Peyer's patch (tissue), 4 donors: ENCODE data around the gene ENO4.

Source experiments
- CTCF ChIP-seq, 6 experiments: fragments of 450-650 bp in 4 of 6; fragments of 200-600 bp in 2 of 6; sonication (generic) in 1 of 6; IDR thresholded peaks; one replicate each; pipeline ENCODE4 v1.5.1; 2017 to 2019; ENCODE audit warnings: antibody characterized with exemption in 6 of 6, mild to moderate bottlenecking in 3 of 6, moderate library complexity in 1 of 6
- POLR2A ChIP-seq, 2 donors: fragments of 450-650 bp; IDR thresholded peaks; one replicate each; pipeline ENCODE4 v1.5.1; 2017; ENCODE audit warnings: antibody characterized with exemption in 2 of 2, mild to moderate bottlenecking in 2 of 2, moderate library complexity in 2 of 2

GRCh38 chr10:116866987-116867595 is 17.8 kb downstream of the ENO4 start:
- TF ChIP-seq CTCF (IDR thresholded peaks at IDR 0.05) (no peak), POLR2A (IDR thresholded peaks at IDR 0.05) (no peak)
